Measurements from ENCODE around the gene ZNF580.

The ZNF580 gene

DNA sequence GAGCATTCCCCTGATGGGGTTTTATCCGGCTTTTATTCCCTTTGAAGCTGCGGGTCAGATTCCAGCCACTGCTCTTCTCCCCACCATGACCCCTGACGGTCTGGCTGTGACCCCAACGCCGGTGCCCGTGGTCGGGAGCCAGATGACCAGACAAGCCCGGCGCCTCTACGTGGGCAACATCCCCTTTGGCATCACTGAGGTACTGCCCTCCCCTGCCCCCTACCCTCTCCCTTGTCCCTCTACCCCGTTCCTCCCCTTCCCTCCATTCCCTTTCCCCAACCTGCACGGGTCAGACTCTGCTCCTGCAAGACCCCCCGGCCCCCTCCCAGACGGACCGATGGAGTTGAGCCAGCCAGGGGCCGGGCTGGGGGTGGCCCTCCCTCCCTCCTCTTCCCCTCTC is 20.2 kb downstream of the ZNF580 start:
- no peak for TF ChIP-seq YY1 (IDR thresholded peaks at IDR 0.05; ENCODE audit: low read depth)
- no peak for TF ChIP-seq NFIC (IDR thresholded peaks at IDR 0.05)
- no peak for TF ChIP-seq CREB1 (IDR thresholded peaks at IDR 0.05; ENCODE audit: low read depth)
- TF ChIP-seq, protein P1, sequence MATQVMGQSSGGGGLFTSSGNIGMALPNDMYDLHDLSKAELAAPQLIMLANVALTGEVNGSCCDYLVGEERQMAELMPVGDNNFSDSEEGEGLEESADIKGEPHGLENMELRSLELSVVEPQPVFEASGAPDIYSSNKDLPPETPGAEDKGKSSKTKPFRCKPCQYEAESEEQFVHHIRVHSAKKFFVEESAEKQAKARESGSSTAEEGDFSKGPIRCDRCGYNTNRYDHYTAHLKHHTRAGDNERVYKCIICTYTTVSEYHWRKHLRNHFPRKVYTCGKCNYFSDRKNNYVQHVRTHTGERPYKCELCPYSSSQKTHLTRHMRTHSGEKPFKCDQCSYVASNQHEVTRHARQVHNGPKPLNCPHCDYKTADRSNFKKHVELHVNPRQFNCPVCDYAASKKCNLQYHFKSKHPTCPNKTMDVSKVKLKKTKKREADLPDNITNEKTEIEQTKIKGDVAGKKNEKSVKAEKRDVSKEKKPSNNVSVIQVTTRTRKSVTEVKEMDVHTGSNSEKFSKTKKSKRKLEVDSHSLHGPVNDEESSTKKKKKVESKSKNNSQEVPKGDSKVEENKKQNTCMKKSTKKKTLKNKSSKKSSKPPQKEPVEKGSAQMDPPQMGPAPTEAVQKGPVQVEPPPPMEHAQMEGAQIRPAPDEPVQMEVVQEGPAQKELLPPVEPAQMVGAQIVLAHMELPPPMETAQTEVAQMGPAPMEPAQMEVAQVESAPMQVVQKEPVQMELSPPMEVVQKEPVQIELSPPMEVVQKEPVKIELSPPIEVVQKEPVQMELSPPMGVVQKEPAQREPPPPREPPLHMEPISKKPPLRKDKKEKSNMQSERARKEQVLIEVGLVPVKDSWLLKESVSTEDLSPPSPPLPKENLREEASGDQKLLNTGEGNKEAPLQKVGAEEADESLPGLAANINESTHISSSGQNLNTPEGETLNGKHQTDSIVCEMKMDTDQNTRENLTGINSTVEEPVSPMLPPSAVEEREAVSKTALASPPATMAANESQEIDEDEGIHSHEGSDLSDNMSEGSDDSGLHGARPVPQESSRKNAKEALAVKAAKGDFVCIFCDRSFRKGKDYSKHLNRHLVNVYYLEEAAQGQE (IDR thresholded peaks at IDR 0.05; ENCODE audit: low read depth) = no peak
- no peak for TF ChIP-seq EP300 (IDR thresholded peaks at IDR 0.05; ENCODE audit: borderline replicate concordance)
- TF ChIP-seq ZBTB7A (IDR thresholded peaks at IDR 0.05; ENCODE audit: low read depth) = no peak
- TF ChIP-seq FOXM1 (IDR thresholded peaks at IDR 0.05; ENCODE audit: borderline replicate concordance, low read depth) = no peak
- TF ChIP-seq, protein P2, sequence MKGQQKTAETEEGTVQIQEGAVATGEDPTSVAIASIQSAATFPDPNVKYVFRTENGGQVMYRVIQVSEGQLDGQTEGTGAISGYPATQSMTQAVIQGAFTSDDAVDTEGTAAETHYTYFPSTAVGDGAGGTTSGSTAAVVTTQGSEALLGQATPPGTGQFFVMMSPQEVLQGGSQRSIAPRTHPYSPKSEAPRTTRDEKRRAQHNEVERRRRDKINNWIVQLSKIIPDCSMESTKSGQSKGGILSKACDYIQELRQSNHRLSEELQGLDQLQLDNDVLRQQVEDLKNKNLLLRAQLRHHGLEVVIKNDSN (IDR thresholded peaks at IDR 0.05) = no peak
- TF ChIP-seq EGR1 (IDR thresholded peaks at IDR 0.05) = no peak
- no peak for TF ChIP-seq TEAD4 (IDR thresholded peaks at IDR 0.05)
- TF ChIP-seq RAD21 (IDR thresholded peaks at IDR 0.05; ENCODE audit: low read depth) = no peak
- no peak for TF ChIP-seq TCF12 (IDR thresholded peaks at IDR 0.05; ENCODE audit: low read depth)
- TF ChIP-seq, protein P3, sequence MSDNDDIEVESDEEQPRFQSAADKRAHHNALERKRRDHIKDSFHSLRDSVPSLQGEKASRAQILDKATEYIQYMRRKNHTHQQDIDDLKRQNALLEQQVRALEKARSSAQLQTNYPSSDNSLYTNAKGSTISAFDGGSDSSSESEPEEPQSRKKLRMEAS (IDR thresholded peaks at IDR 0.05) = no peak
- TF ChIP-seq TAF1 (IDR thresholded peaks at IDR 0.05; ENCODE audit: low read depth) = no peak
- TF ChIP-seq CEBPB (IDR thresholded peaks at IDR 0.05) = no peak

DNA sequence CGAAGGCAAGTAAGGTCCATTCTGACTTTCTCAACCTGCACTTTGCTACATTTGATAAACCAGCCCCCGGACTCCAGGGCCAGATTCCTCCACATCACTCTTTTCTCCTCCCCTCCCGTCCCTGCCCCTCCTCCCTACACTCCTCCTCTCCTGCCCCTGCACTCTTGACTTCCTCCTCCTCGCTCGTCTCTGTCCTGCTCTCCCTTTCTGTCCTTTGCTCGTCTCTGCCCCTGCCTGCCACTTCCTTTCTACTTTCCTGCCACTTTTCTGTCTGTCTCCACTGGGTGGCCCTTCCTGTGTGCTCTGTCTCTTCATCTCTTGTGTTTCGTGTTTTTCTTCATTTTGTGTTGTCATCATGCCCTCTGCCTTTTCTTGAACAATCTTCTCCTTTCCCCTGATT is 21.0 kb downstream of the ZNF580 start:
- no peak for TF ChIP-seq TAF1 (IDR thresholded peaks at IDR 0.05; ENCODE audit: low read depth)
- TF ChIP-seq FOXM1 (IDR thresholded peaks at IDR 0.05; ENCODE audit: borderline replicate concordance, low read depth) = no peak
- TF ChIP-seq TCF12 (IDR thresholded peaks at IDR 0.05; ENCODE audit: low read depth) = no peak
- TF ChIP-seq, protein P1 (IDR thresholded peaks at IDR 0.05; ENCODE audit: low read depth) = no peak
- no peak for TF ChIP-seq CEBPB (IDR thresholded peaks at IDR 0.05)
- TF ChIP-seq, protein P2 (IDR thresholded peaks at IDR 0.05) = no peak
- TF ChIP-seq EGR1 (IDR thresholded peaks at IDR 0.05) = no peak
- no peak for TF ChIP-seq ZBTB7A (IDR thresholded peaks at IDR 0.05; ENCODE audit: low read depth)
- TF ChIP-seq EP300 (IDR thresholded peaks at IDR 0.05; ENCODE audit: borderline replicate concordance) = no peak
- TF ChIP-seq, protein P3 (IDR thresholded peaks at IDR 0.05) = no peak
- TF ChIP-seq RAD21 (IDR thresholded peaks at IDR 0.05; ENCODE audit: low read depth) = no peak
- no peak for TF ChIP-seq TEAD4 (IDR thresholded peaks at IDR 0.05)
- TF ChIP-seq CREB1 (IDR thresholded peaks at IDR 0.05; ENCODE audit: low read depth) = no peak
- no peak for TF ChIP-seq YY1 (IDR thresholded peaks at IDR 0.05; ENCODE audit: low read depth)
- TF ChIP-seq NFIC (IDR thresholded peaks at IDR 0.05) = no peak

DNA sequence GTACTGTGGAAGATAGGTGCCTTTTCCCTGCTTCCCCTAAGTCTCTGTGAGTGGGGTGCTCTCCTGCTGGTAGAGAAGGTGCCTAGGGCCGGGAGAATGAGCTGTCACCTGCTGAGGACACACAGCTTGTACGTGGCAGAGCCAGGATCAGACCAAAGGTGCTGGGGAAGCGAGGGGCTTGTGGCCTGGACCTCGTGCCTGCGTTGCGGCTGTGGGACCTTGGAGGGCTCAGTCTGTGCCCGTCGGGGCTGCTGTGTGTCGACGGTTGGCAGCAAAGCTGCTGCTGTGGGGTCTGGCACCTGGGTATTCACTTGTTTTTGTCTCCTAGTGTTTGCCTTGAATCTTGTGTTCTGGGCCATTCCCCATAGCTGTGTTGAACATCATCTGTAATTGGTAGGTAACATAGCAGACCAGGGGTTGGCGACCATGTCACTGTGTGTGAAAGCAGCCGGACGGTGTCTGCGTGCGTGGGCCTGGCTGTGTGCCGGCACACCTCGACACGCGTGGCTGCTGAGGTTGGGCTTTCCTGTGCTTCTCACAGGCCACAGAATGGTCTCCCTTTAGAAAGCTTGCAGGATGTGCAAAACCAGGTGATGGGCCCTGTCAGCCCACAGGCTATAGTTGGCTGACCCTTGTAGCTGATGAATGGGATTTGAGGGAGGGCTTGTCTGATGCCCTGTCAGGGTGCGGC is 23.2 kb downstream of the ZNF580 start:
- no peak for TF ChIP-seq CEBPB (IDR thresholded peaks at IDR 0.05)

DNA sequence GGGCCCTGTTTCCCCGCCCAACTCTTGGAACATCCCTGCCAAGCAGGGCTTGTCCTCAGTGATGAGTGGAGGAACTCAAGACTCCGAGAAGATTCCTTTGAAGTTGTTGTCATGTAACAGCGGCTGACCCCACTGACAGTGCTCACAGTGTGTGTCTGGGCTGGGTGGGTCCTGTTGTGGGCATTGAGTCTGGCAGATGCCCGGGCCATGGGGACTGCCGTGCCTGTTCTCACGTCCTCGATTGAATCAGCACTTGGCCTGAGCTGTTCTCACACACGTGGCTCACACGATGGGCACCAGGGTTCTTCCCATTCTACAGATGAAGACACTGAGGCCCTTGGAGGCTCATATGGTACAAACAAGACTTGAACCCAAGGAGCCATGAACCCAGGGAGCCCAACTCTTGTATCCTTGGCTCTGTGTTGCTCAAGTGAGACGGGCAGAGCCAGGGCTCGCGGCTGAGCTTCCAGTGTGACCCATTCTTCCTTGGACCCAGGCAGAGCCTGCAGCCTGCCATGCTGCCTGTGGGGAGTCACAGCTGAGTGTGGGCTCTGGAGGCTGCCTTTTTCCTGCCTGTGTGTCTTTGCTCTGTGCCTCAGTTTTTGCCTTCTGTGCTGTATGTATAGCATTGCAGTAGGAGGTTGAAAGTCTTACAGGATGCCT is 25.7 kb downstream of the ZNF580 start:
- TF ChIP-seq ZBTB7A (IDR thresholded peaks at IDR 0.05; ENCODE audit: low read depth) = no peak
- TF ChIP-seq RAD21 (IDR thresholded peaks at IDR 0.05; ENCODE audit: low read depth) = no peak
- no peak for TF ChIP-seq EP300 (IDR thresholded peaks at IDR 0.05; ENCODE audit: borderline replicate concordance)
- no peak for TF ChIP-seq EGR1 (IDR thresholded peaks at IDR 0.05)
- no peak for TF ChIP-seq FOXM1 (IDR thresholded peaks at IDR 0.05; ENCODE audit: borderline replicate concordance, low read depth)

DNA sequence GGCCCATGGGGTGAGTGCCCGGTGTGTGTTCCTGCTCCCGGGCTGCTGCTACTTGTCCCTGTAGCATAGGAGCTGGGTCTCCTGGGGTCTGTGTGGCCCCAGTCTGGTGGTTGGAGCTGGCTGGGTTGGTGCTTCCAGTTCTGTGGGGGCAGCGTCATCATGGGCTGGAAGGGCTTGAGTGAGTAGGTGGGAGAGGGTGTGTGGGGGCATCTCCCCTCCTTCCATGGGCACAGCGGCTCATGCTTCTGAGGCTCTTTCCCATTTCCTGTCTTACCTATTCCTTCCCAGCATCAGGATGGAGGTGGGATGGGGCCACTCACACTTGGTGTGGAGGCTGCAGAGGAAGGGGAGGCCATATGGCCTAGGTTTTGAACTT is 26.2 kb downstream of the ZNF580 start:
- no peak for TF ChIP-seq TAF1 (IDR thresholded peaks at IDR 0.05; ENCODE audit: low read depth)
- TF ChIP-seq, protein P3 (IDR thresholded peaks at IDR 0.05) = no peak
- TF ChIP-seq, protein P1 (IDR thresholded peaks at IDR 0.05; ENCODE audit: low read depth) = no peak
- TF ChIP-seq, protein P2 (IDR thresholded peaks at IDR 0.05) = no peak
- TF ChIP-seq CEBPB (IDR thresholded peaks at IDR 0.05) = no peak
- TF ChIP-seq TEAD4 (IDR thresholded peaks at IDR 0.05) = no peak

All from Ishikawa (cell line).